K562 (cell line): ENCODE measurements around the gene CTXND1. TPM values are rescaled to one million over a fixed set of nuclear protein-coding genes. Genes with fewer than 3 reads are reported as not detected.

Experiments
- ATAC-seq: fragments of 200-7000 bp; cut with Tn5 transposase; 3 replicates; pipeline ENCODE4 v1.9.1; 2020; ENCODE audit warnings: moderate library complexity
- Bru-seq: library from RNA; stranded (reverse); fragments of 400-500 nt; gene quantifications from one replicate; lab custom pipeline; 2021; lab: Mats Ljungman, UMichigan
- BruChase-seq, 2 experiments: library from RNA; stranded (reverse); fragments of 400-500 nt; gene quantifications; one replicate each; lab custom pipeline; 2021; lab: Mats Ljungman, UMichigan
- BruUV-seq: library from RNA; stranded (reverse); fragments of 400-500 nt; replicated peaks from 2 replicates; lab custom pipeline; 2021; lab: Mats Ljungman, UMichigan
- CTCF ChIA-PET: fragments of 300-600 bp; formaldehyde crosslinking; extraction: SDS; loops from one replicate; lab custom pipeline; 2021; ENCODE audit warnings: low intra/inter-chr PET ratio; lab: Yijun Ruan, JAX
- POLR2A ChIA-PET: fragments of 300-600, 350-650 bp; sonication (Branson Sonifier 250); formaldehyde crosslinking; extraction: SDS; loops from one replicate; lab custom pipeline; 2021; ENCODE audit warnings: antibody characterized with exemption, inconsistent platforms; lab: Yijun Ruan, JAX
- DNase-seq, 4 experiments: peaks; one replicate each; pipeline versions ENCODE4 v3.0.0 to v3.0.0-alpha.2; 2011 to 2018; ENCODE audit warnings: low spot score in 3 of 4, mixed read lengths in 3 of 4; ENCODE audit errors: extremely low read depth in 1 of 4
- FAIRE-seq: peaks from 2 replicates; lab custom pipeline; 2011; peaks lifted over from hg19 to GRCh38; lab: Jason Lieb, UNC
- H2AFZ ChIP-seq: 2 replicates; pipeline ENCODE4 v1.6.0; 2011; ENCODE audit warnings: low read depth, low read length, control low read depth, inconsistent platforms
- H3K27ac ChIP-seq: fragments of 200-600 bp; 3 replicates; pipeline ENCODE4 v1.8.0; 2011; ENCODE audit warnings: low read depth, mild to moderate bottlenecking, control low read depth, inconsistent platforms, low read length, moderate library complexity, mixed read lengths; ENCODE audit errors: extremely low read depth
- H3K27me3 ChIP-seq, 2 experiments: fragments of 300-600 bp in 1 of 2; 2 replicates in 1 of 2; 3 replicates in 1 of 2; pipeline versions ENCODE4 v1.6.0 to v1.8.0; 2011; ENCODE audit warnings: inconsistent platforms in 2 of 2, low read length in 2 of 2, mild to moderate bottlenecking in 1 of 2, mixed read lengths in 1 of 2, moderate library complexity in 1 of 2; ENCODE audit not compliant: control insufficient read depth in 2 of 2, insufficient read depth in 2 of 2
- H3K36me3 ChIP-seq: fragments of 300-600 bp; 3 replicates; pipeline ENCODE4 v1.8.0; 2011; ENCODE audit warnings: mild to moderate bottlenecking, low read length, inconsistent platforms; ENCODE audit not compliant: control insufficient read depth, insufficient read depth
- H3K4me1 ChIP-seq, 2 experiments: fragments of 200-600 bp in 1 of 2; replicated peaks in 1 of 2; 2 replicates in 1 of 2; 3 replicates in 1 of 2; pipeline versions ENCODE4 v1.5.1 to v1.8.0; 2011; ENCODE audit warnings: inconsistent platforms in 2 of 2, low read length in 2 of 2, mild to moderate bottlenecking in 1 of 2, mixed read lengths in 1 of 2, moderate library complexity in 1 of 2; ENCODE audit not compliant: control insufficient read depth in 2 of 2, insufficient read depth in 2 of 2
- H3K4me2 ChIP-seq: 2 replicates; pipeline ENCODE4 v1.6.1; 2011; ENCODE audit warnings: low read length, control low read depth, inconsistent platforms, mixed read lengths; ENCODE audit not compliant: insufficient read depth
- H3K4me3 ChIP-seq: fragments of 200-600 bp; sonication (generic), shearing (Covaris generic); 2 replicates; pipeline ENCODE4 v1.5.1; 2016; ENCODE audit warnings: control low read depth, inconsistent platforms
- H3K79me2 ChIP-seq: fragments of 200-600 bp; 3 replicates; pipeline ENCODE4 v1.8.0; 2011; ENCODE audit warnings: low read length, inconsistent platforms; ENCODE audit not compliant: control insufficient read depth, insufficient read depth
- H3K9ac ChIP-seq, 2 experiments: 2 replicates each; pipeline versions ENCODE4 v1.6.0 to v1.6.1; 2011; ENCODE audit warnings: low read depth in 2 of 2, low read length in 2 of 2, control low read depth in 1 of 2, inconsistent platforms in 1 of 2, mild to moderate bottlenecking in 1 of 2, mixed read lengths in 1 of 2; ENCODE audit not compliant: insufficient read depth in 1 of 2
- H3K9me1 ChIP-seq: one replicate; pipeline ENCODE4 v1.6.0; 2011; ENCODE audit warnings: inconsistent platforms, mild to moderate bottlenecking, low read length, moderate library complexity; ENCODE audit not compliant: control insufficient read depth, insufficient read depth
- H3K9me3 ChIP-seq: replicated peaks from 2 replicates; pipeline ENCODE4 v1.5.1; 2011; ENCODE audit warnings: low read depth, low read length, inconsistent platforms; ENCODE audit not compliant: control insufficient read depth, insufficient read depth
- H4K20me1 ChIP-seq: replicated peaks from 2 replicates; pipeline ENCODE4 v1.6.1; 2011; ENCODE audit warnings: low read length, inconsistent platforms, mixed read lengths; ENCODE audit not compliant: control insufficient read depth, insufficient read depth
- ATF1 ChIP-seq, 2 experiments: fragments of 450-650 bp in 1 of 2; IDR thresholded peaks; 2 replicates each; pipeline ENCODE4 v1.6.1; 2016; ENCODE audit warnings: missing compliant biosample characterization in 1 of 2, missing genetic modification characterization in 1 of 2
- ATF4 ChIP-seq: fragments of 450-650 bp; formaldehyde crosslinking; IDR thresholded peaks from 2 replicates; pipeline ENCODE4 v1.4.0; 2022; ENCODE audit warnings: mild to moderate bottlenecking, moderate library complexity
- CBX3 ChIP-seq, 2 experiments: IDR thresholded peaks; 1 replicate in 1 of 2; 2 replicates in 1 of 2; pipeline ENCODE4 v1.6.1; 2012; ENCODE audit warnings: inconsistent platforms in 2 of 2, low read length in 2 of 2, borderline replicate concordance in 1 of 2, control low read depth in 1 of 2
- COPS2 ChIP-seq: fragments of 450-650 bp; conservative IDR thresholded peaks from 2 replicates; pipeline ENCODE4 v1.6.1; 2016; ENCODE audit warnings: mild to moderate bottlenecking, moderate library complexity
- E4F1 ChIP-seq: fragments of 250-450 bp; sonication (Bioruptor Pico); IDR thresholded peaks from 2 replicates; pipeline ENCODE4 v1.5.0; 2021; ENCODE audit warnings: mild to moderate bottlenecking, borderline replicate concordance
- ETV1 ChIP-seq: fragments of 450-650 bp; conservative IDR thresholded peaks from 2 replicates; pipeline ENCODE4 v1.6.1; 2016; ENCODE audit warnings: missing genetic modification characterization, control low read depth, low read depth, missing compliant biosample characterization
- GTF2A2 ChIP-seq: IDR thresholded peaks from 2 replicates; pipeline ENCODE4 v1.6.1; 2016; ENCODE audit warnings: mild to moderate bottlenecking, missing genetic modification characterization, missing compliant biosample characterization
- MTA1 ChIP-seq: fragments of 450-650 bp; IDR thresholded peaks from 2 replicates; pipeline ENCODE4 v1.6.1; 2017; ENCODE audit warnings: borderline replicate concordance
- NCOA2 ChIP-seq, 2 experiments: fragments of 450-650 bp; IDR thresholded peaks; 2 replicates each; pipeline ENCODE4 v1.6.1; 2018; ENCODE audit warnings: mild to moderate bottlenecking in 2 of 2, moderate library complexity in 1 of 2; ENCODE audit not compliant: partially characterized antibody in 2 of 2
- RBFOX2 ChIP-seq: fragments of 200-400 bp; formaldehyde crosslinking; IDR thresholded peaks from 2 replicates; pipeline ENCODE4 v1.6.1; 2017; ENCODE audit warnings: low read depth, mild to moderate bottlenecking, low read length, moderate library complexity
- SAP30 ChIP-seq: fragments of 200-600 bp; sonication (generic); IDR thresholded peaks from 2 replicates; pipeline ENCODE4 v1.6.1; 2012; ENCODE audit warnings: borderline replicate concordance, low read depth, mild to moderate bottlenecking, moderate library complexity, low read length, control low read depth, inconsistent platforms; ENCODE audit not compliant: insufficient read depth, poor library complexity, severe bottlenecking
- TAF15 ChIP-seq: fragments of 200-400 bp; formaldehyde crosslinking; IDR thresholded peaks from 2 replicates; pipeline ENCODE4 v1.6.1; 2017; ENCODE audit warnings: mild to moderate bottlenecking, low read depth, low read length, moderate library complexity
- ZFP30 ChIP-seq: fragments of 250-450 bp; sonication (Bioruptor Pico); IDR thresholded peaks from 2 replicates; pipeline ENCODE4 v1.8.0; 2022; ENCODE audit warnings: moderate library complexity, mild to moderate bottlenecking, inconsistent platforms, borderline replicate concordance
- ZNF23 ChIP-seq: fragments of 250-450 bp; sonication (Bioruptor Pico); IDR thresholded peaks from 2 replicates; pipeline ENCODE4 v1.4.0; 2020; ENCODE audit warnings: mild to moderate bottlenecking
- ZNF354B ChIP-seq: fragments of 250-450 bp; sonication (Bioruptor Pico); IDR thresholded peaks from 2 replicates; pipeline ENCODE4 v1.4.0; 2020
- whole genome bisulfite sequencing: fragments of 100-300 bp; shearing (Covaris generic); methylation state at CpG from one replicate; pipeline ENCODE4 v1.1.6; 2016; ENCODE audit warnings: low coverage, mixed read lengths; ENCODE audit not compliant: insufficient coverage; ENCODE audit errors: missing lambda C conversion rate; 5-methylcytosine and 5-hydroxymethylcytosine counted together
- in situ Hi-C: fragments of 300-500 bp; cut with MboI; formaldehyde crosslinking; loops from 4 replicates; pipeline ENCODE4 v1.15.0; 2018; ENCODE audit warnings: inconsistent platforms, mixed read lengths
- intact Hi-C: fragments of 100-400 bp; cut with micrococcal nuclease; formaldehyde crosslinking; loops from 2 replicates; pipeline ENCODE4 v1.14.2; 2022
- long read RNA-seq, 3 experiments: library from polyadenylated mRNA in 2 of 3; library from RNA in 1 of 3; unstranded in 2 of 3; stranded (forward) in 1 of 3; transcript quantifications; one replicate each; pipeline ENCODE4 v2.0.0, GENCODE V29; 2019 to 2022
- polyA minus RNA-seq, 3 experiments: library from RNA; depleted of rRNA, polyadenylated mRNA; stranded (reverse); fragments of >200 nt; gene quantifications; 2 replicates each; pipeline ENCODE4 v1.2.3, GENCODE V29; 2011
- polyA plus RNA-seq, 8 experiments: library from polyadenylated mRNA; depleted of rRNA in 4 of 8; stranded (reverse) in 5 of 8; unstranded in 3 of 8; fragments of >200 nt; fragmentation: Nextera tagmentation in 2 of 8; fragmentation: Illumina TruSeq in 1 of 8; extraction: Ambion mirVana in 2 of 8; extraction: Trizol in 1 of 8; gene quantifications; 2 replicates each; pipeline versions ENCODE4 v1.2.1 to v1.2.3, GENCODE V29; 2011 to 2014; ENCODE audit warnings: inconsistent platforms in 1 of 8, missing spikeins in 1 of 8
- total RNA-seq, 7 experiments: library from RNA; depleted of rRNA in 6 of 7; stranded (reverse); fragments of >200 nt in 6 of 7; fragmentation: Illumina TruSeq in 2 of 7; extraction: Trizol in 2 of 7; gene quantifications; 2 replicates each; pipeline versions ENCODE4 v1.2.1 to v1.2.3, GENCODE V29; 2011 to 2021; ENCODE audit warnings: low replicate concordance in 1 of 7

The CTXND1 gene
- total RNA-seq (2011; cell fraction: chromatin; rRNA removed; ENCODE audit: low replicate concordance), result not detected in 2 replicates
- total RNA-seq (2011; cell fraction: nucleolus; rRNA removed), result not detected in 2 replicates
- total RNA-seq (2011; cell fraction: nucleoplasm; rRNA removed), result not detected in 2 replicates
- total RNA-seq (2014; rRNA removed), result not detected in 2 replicates
- not detected in 2 replicates for total RNA-seq (2014; rRNA removed; fragmentation: Illumina TruSeq; extraction: Trizol)
- total RNA-seq (2015; rRNA removed; fragmentation: Illumina TruSeq; extraction: Trizol), result not detected in 2 replicates
- total RNA-seq (2021), result not detected in 2 replicates
- not detected in 2 replicates for polyA plus RNA-seq (2011; rRNA removed)
- not detected in 2 replicates for polyA plus RNA-seq (2011; cell fraction: cytosol; rRNA removed)
- polyA plus RNA-seq (2011; cell fraction: nucleus; rRNA removed), result not detected in 2 replicates
- 0.07 TPM in 2 replicates for polyA plus RNA-seq (2012)
- polyA plus RNA-seq (2014; fragmentation: Illumina TruSeq; extraction: Trizol), result not detected in 2 replicates
- under 1 TPM; 0.04 TPM for polyA plus RNA-seq (2014; fragmentation: Nextera tagmentation; extraction: Ambion mirVana)
- polyA plus RNA-seq (2014; rRNA removed), result not detected in 2 replicates
- not detected in 2 replicates for polyA minus RNA-seq (2011; rRNA and poly(A)+ RNA removed)
- not detected in 2 replicates for polyA minus RNA-seq (2011; cell fraction: cytosol; rRNA and poly(A)+ RNA removed)
- not detected in 2 replicates for polyA minus RNA-seq (2011; cell fraction: nucleus; rRNA and poly(A)+ RNA removed)
- Bru-seq, nascent RNA, result not detected
- not detected for BruChase-seq, experiment 1, labeled RNA remaining after a 2-hour chase
- BruChase-seq, experiment 2, labeled RNA remaining after a 6-hour chase, result not detected
- long read RNA-seq, experiment 1, result 0 reads
- long read RNA-seq, experiment 2, result 0 reads
- long read RNA-seq, experiment 3, result 0 reads

DNA sequence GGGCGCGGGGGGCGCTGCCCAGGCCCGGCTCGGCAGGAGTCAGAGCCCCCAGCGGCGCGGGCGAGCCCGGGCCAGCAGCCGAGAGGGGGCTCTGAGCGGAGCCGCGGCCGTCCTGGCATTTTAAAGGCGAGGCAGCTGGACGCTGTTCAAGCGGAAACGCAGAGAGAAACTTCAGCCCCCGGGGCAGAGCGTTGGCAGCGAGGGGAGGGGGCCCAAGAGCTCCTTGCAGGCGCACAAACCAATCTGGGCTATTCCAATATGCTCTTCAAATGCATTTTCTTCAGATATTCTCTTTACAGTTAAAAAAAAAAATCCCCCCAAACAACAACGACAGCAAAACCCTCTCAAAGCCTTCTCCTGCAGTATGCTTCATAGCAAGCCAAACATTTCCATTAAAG lies at the start of gene CTXND1:
Gene CTXND1 (minus strand): TSS at position 93 of the 398 bp plus-strand sequence. CDS start 50,264 bp downstream, outside the sequence.
- no peak for TF ChIP-seq ZNF23 (CRISPR knock-in tag)
- no peak for TF ChIP-seq ATF1 (CRISPR knock-in tag; IDR thresholded peaks at IDR 0.05)
- TF ChIP-seq ATF1 (tag; IDR thresholded peaks at IDR 0.05), result no peak
- no peak for TF ChIP-seq ETV1
- TF ChIP-seq MTA1, result no peak
- TF ChIP-seq RBFOX2, result no peak
- no peak for TF ChIP-seq ZNF354B
- no peak for TF ChIP-seq COPS2
- no peak for TF ChIP-seq GTF2A2 (tag)
- TF ChIP-seq SAP30, result no peak
- TF ChIP-seq TAF15, result no peak
- TF ChIP-seq CBX3 (IDR thresholded peaks at IDR 0.05; ENCODE audit: borderline replicate concordance in 1 of 2, low read length in 2 of 2), result no peak
- no peak for TF ChIP-seq E4F1 (CRISPR knock-in tag)
- TF ChIP-seq ZFP30 (CRISPR knock-in tag), result no peak
- TF ChIP-seq ATF4 (CRISPR knock-in tag), result no peak
- no peak for TF ChIP-seq NCOA2 (IDR thresholded peaks at IDR 0.05; ENCODE audit: partially characterized antibody in 2 of 2)
- Histone ChIP-seq H2AFZ (no peak within 1 kb of the TSS), H3K4me2 (no peak within 1 kb of the TSS)

More for the DNA sequence above, at the start of gene CTXND1:
- no peaks in the 10 kb centered on the region for H3K9me1 ChIP-seq
- intact Hi-C loops (no loop called here), in situ Hi-C loops (no loop called here)
- ATAC-seq, result no peak
- no peaks in the 10 kb centered on the region for H3K36me3 ChIP-seq
- H3K9me3 ChIP-seq, result no peaks in the 10 kb centered on the region
- ChIA-PET POLR2A (no interaction called here), CTCF (no interaction called here)
- 9% methylated on average over 6 of the region's 24 CpGs for WGBS
- peaks cover 0 to 8% of the 10 kb centered on the region in 2 experiments; a peak in 1 of 5 replicates for H3K4me1 ChIP-seq
- no peak within 1 kb of the TSS for H3K4me3 ChIP-seq
- no peak within 1 kb of the TSS for H3K27ac ChIP-seq
- H3K79me2 ChIP-seq, result no peaks in the 10 kb centered on the region
- peaks cover 26 to 29% of the 10 kb centered on the region in 2 experiments for H3K27me3 ChIP-seq
- no peak for DNase-seq
- no peak within 1 kb of the TSS for H3K9ac ChIP-seq
- H4K20me1 ChIP-seq, result no peaks in the 10 kb centered on the region
- no TSS peak for BruUV-seq
- no peak for FAIRE-seq
